IPS-20b (cell line): ENCODE measurements around the gene S100A4.

Source experiments
- H3K27ac ChIP-seq: one replicate; pipeline ENCODE4 v1.5.1; 2013; ENCODE audit warnings: low read length
- H3K27me3 ChIP-seq: 2 replicates; pipeline ENCODE4 v1.6.1; 2013; ENCODE audit warnings: mild to moderate bottlenecking, low read length, inconsistent platforms; ENCODE audit not compliant: insufficient read depth
- H3K36me3 ChIP-seq: 2 replicates; pipeline ENCODE4 v1.6.1; 2013; ENCODE audit warnings: low read depth, mild to moderate bottlenecking, inconsistent platforms, low read length, moderate library complexity; ENCODE audit not compliant: insufficient read depth
- H3K4me1 ChIP-seq: 2 replicates; pipeline ENCODE4 v1.6.1; 2013; ENCODE audit warnings: mild to moderate bottlenecking, control low read depth, inconsistent platforms, low read length, moderate library complexity; ENCODE audit not compliant: insufficient read depth
- H3K4me3 ChIP-seq: 2 replicates; pipeline ENCODE4 v1.5.1; 2013; ENCODE audit warnings: mild to moderate bottlenecking, low read length, inconsistent platforms
- H3K9ac ChIP-seq: 2 replicates; pipeline ENCODE4 v1.6.1; 2013; ENCODE audit warnings: low read depth, mild to moderate bottlenecking, inconsistent platforms, low read length, moderate library complexity
- H3K9me3 ChIP-seq: 2 replicates; pipeline ENCODE4 v1.6.1; 2013; ENCODE audit warnings: mild to moderate bottlenecking, low read depth, low read length, inconsistent platforms; ENCODE audit not compliant: insufficient read depth

The S100A4 gene

DNA sequence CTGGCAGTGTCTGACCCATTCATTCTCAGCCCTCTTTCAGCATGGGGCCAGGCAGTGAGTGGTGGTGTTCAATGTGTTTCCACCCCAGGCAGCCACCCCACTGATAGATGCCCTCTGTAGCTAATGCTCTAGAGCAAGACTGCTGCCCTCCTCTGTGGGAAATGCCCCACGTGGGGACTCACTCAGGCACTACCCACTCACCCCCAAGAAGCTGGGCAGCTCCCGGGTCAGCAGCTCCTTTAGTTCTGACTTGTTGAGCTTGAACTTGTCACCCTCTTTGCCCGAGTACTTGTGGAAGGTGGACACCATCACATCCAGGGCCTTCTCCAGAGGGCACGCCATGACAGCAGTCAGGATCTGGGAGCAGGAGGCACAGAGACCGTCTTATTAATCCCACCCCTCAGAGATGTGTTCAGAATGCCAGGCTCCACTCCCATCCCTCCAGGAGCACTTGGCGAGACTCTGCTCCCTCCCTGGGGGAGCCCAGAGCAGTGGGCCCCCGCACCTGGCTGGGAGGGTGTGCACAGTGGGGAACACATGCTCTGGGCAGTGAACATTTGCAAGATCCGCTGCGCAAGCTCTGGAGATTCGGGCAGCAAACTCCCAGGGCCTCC, 1.0 kb downstream of the S100A4 start:
- Histone ChIP-seq H3K4me3 (peak overlapping the region; percentile 12; the same call in 1 of the 2 replicates), H3K9ac (peak overlapping the region; percentile 24; the same call in 1 of the 2 replicates), H3K9me3 (no peaks in the 10 kb centered on the region), H3K27me3 (no peaks in the 10 kb centered on the region), H3K36me3 (no peaks in the 10 kb centered on the region), H3K4me1 (peaks cover 17% of the 10 kb centered on the region; the same call in 1 of the 2 replicates), H3K27ac (peak overlapping the region; percentile 29)

DNA sequence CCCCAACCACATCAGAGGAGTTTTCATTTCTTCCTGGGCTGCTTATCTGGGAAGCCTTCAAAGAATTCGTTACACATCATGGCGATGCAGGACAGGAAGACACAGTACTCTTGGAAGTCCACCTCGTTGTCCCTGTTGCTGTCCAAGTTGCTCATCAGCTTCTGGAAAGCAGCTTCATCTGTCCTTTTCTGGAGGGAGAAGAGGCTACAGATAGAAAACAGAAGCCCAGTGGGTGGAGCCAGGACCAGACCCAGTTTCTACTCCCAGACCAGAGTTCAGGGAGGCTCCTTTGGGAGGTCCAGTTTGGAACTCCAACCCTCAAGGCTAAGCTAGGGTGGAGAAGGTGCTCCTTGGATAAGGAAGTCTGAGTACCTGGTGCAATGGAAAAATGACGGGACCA, 1.9 kb downstream of the S100A4 start:
- H3K27ac ChIP-seq = no peak overlapping the region
- H3K36me3 ChIP-seq = no peaks in the 10 kb centered on the region
- no peak overlapping the region for H3K4me3 ChIP-seq
- no peaks in the 10 kb centered on the region for H3K27me3 ChIP-seq
- peaks cover 14% of the 10 kb centered on the region; the same call in 1 of the 2 replicates for H3K4me1 ChIP-seq
- H3K9me3 ChIP-seq = no peaks in the 10 kb centered on the region
- H3K9ac ChIP-seq = no peak overlapping the region

- H3K27me3 ChIP-seq = no peaks in the 10 kb centered on the region
- peaks cover 17% of the 10 kb centered on the region; the same call in 1 of the 2 replicates for H3K4me1 ChIP-seq
- H3K9me3 ChIP-seq = no peaks in the 10 kb centered on the region
- H3K27ac ChIP-seq = no peak overlapping the region
- H3K9ac ChIP-seq = no peak overlapping the region
- no peak overlapping the region for H3K4me3 ChIP-seq
- H3K36me3 ChIP-seq = no peaks in the 10 kb centered on the region
Measured at GRCh38 chr1:153542956-153543711, 2.5 kb downstream of the S100A4 start.

GRCh38 chr1:153541641-153542590, 3.7 kb downstream of the S100A4 start:
- Histone ChIP-seq H3K4me3 (no peak overlapping the region), H3K9me3 (no peaks in the 10 kb centered on the region), H3K27me3 (peaks cover 6% of the 10 kb centered on the region; the same call in 1 of the 2 replicates), H3K9ac (no peak overlapping the region), H3K4me1 (peaks cover 19% of the 10 kb centered on the region; the same call in 1 of the 2 replicates), H3K36me3 (no peaks in the 10 kb centered on the region), H3K27ac (no peak overlapping the region)

GRCh38 chr1:153540394-153541361, 4.9 kb downstream of the S100A4 start, which contains the start of gene S100A5:
TSS of gene S100A5 (minus strand) at chr1:153540934. CDS start at chr1:153540191, 743 bp downstream.
- Histone ChIP-seq H3K27ac (no peak within 1 kb of the TSS), H3K9ac (no peak within 1 kb of the TSS)

GRCh38 chr1:153539395-153540093, 6.1 kb downstream of the S100A4 start:
- H3K36me3 ChIP-seq = no peaks in the 10 kb centered on the region
- no peak overlapping the region for H3K9ac ChIP-seq
- no peak overlapping the region for H3K4me3 ChIP-seq
- no peak overlapping the region for H3K27ac ChIP-seq
- H3K4me1 ChIP-seq = peaks cover 16% of the 10 kb centered on the region
- H3K9me3 ChIP-seq = no peaks in the 10 kb centered on the region
- H3K27me3 ChIP-seq = peaks cover 28% of the 10 kb centered on the region

More at GRCh38 chr1:153540394-153541361, 4.9 kb downstream of the S100A4 start, which contains the start of gene S100A5:
- Histone ChIP-seq H3K27me3 (peaks cover 17% of the 10 kb centered on the region), H3K4me1 (peaks cover 25% of the 10 kb centered on the region), H3K4me3 (no peak within 1 kb of the TSS), H3K36me3 (no peaks in the 10 kb centered on the region), H3K9me3 (no peaks in the 10 kb centered on the region)

GRCh38 chr1:153538315-153538821, 7.2 kb downstream of the S100A4 start:
- H3K27ac ChIP-seq = peak overlapping the region; percentile 53
- peaks cover 17% of the 10 kb centered on the region for H3K4me1 ChIP-seq
- H3K27me3 ChIP-seq = peaks cover 38% of the 10 kb centered on the region
- H3K4me3 ChIP-seq = no peak overlapping the region; the same call in 1 of the 2 replicates
- no peaks in the 10 kb centered on the region for H3K36me3 ChIP-seq
- H3K9me3 ChIP-seq = no peaks in the 10 kb centered on the region
- H3K9ac ChIP-seq = peak overlapping the region; percentile 29; the same call in 1 of the 2 replicates

- H3K36me3 ChIP-seq = no peaks in the 10 kb centered on the region
- H3K27me3 ChIP-seq = peaks cover 39% of the 10 kb centered on the region
- H3K4me3 ChIP-seq = no peak overlapping the region
- no peaks in the 10 kb centered on the region for H3K9me3 ChIP-seq
- H3K4me1 ChIP-seq = peaks cover 22% of the 10 kb centered on the region
- no peak overlapping the region for H3K27ac ChIP-seq
- no peak overlapping the region for H3K9ac ChIP-seq
Measured at GRCh38 chr1:153537376-153537730, 8.3 kb downstream of the S100A4 start.

DNA sequence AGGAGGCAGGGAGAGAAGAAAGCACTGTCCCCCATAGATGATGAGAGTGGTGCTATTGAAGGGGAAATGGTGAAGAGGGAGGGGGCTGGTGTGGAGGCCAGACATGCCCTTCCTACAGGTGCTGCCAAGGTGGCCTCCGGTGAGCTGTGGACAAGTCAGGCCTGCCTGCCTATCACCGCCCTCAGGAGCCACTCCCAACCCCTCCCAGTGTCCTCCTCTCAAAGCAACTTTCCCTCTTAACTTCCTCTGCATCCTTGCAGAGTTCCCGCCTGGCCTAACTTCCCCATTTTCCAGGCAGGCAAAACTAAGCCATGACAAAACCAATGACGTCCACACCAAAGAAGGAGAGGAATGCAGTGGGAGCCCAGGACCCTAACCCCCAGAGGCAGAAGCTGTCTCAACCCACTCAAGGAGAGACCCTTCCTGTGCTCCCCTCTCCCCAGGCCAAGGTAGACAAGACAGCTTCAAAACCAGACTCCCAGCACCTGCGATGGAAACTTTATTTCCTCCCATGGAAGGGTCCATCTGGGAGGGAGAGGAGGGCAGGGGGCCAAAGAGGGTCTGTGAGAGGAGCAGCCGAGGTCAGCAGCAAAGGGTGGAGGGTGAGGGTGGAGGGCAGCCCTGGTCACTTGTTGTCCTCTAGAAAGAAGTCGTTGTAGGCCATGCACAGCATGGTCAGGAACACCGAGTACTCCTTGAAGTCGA, 8.8 kb downstream of the S100A4 start:
- Histone ChIP-seq H3K36me3 (no peaks in the 10 kb centered on the region), H3K27me3 (peaks cover 39% of the 10 kb centered on the region), H3K4me3 (peak overlapping the region; percentile 66; the same call in 1 of the 2 replicates), H3K9me3 (no peaks in the 10 kb centered on the region), H3K9ac (peak overlapping the region; percentile 47; the same call in 1 of the 2 replicates), H3K27ac (no peak overlapping the region), H3K4me1 (peaks cover 26% of the 10 kb centered on the region)
